ENCODE measurements around the gene DNAJB4.

DNAJB4 gene

GRCh38 chr1:78045563-78045925 lies 40.8 kb downstream of the DNAJB4 start:
- peaks cover 70% of the 10 kb centered on the region for H3K27me3 ChIP-seq
- TF ChIP-seq CTCF (IDR thresholded peaks at IDR 0.05): no peak
- H3K36me3 ChIP-seq: no peaks in the 10 kb centered on the region
- H3K27ac ChIP-seq: no peak overlapping the region
- peaks cover 14% of the 10 kb centered on the region in 2 experiments for H3K4me1 ChIP-seq (ENCODE audit: control insufficient read depth in 1 of 2, insufficient read depth in 1 of 2, low read depth in 1 of 2, low read length in 1 of 2)
- peak overlapping the region; percentile 20 to 39 for H3K4me3 ChIP-seq (ENCODE audit: low read depth in 1 of 2, low read length in 1 of 2)
- H3K9me3 ChIP-seq: no peaks in the 10 kb centered on the region

- Histone ChIP-seq H3K27me3 (peaks cover 70% of the 10 kb centered on the region), H3K27ac (no peak within 1 kb of the TSS), H3K36me3 (no peaks in the 10 kb centered on the region), H3K9me3 (no peaks in the 10 kb centered on the region), H3K4me3 (ENCODE audit: low read depth in 1 of 2, low read length in 1 of 2) (peak within 1 kb of the TSS; percentile 20 to 39), H3K4me1 (ENCODE audit: control insufficient read depth in 1 of 2, insufficient read depth in 1 of 2, low read depth in 1 of 2, low read length in 1 of 2) (peaks cover 14% of the 10 kb centered on the region in 2 experiments)
- no peak for TF ChIP-seq CTCF (IDR thresholded peaks at IDR 0.05)
Measured at GRCh38 chr1:78045926-78046778, 41.4 kb downstream of the DNAJB4 start, which contains the start of gene GIPC2. Gene GIPC2 (plus strand): TSS chr1:78045966. CDS start chr1:78046095, 129 bp downstream.

- Histone ChIP-seq H3K36me3 (no peaks in the 10 kb centered on the region), H3K9me3 (no peaks in the 10 kb centered on the region), H3K27me3 (peaks cover 70% of the 10 kb centered on the region), H3K27ac (no peak overlapping the region), H3K4me3 (ENCODE audit: low read depth in 1 of 2, low read length in 1 of 2) (no peak overlapping the region), H3K4me1 (ENCODE audit: control insufficient read depth in 1 of 2, insufficient read depth in 1 of 2, low read depth in 1 of 2, low read length in 1 of 2) (peaks cover 14% of the 10 kb centered on the region in 2 experiments)
- no peak for TF ChIP-seq CTCF (IDR thresholded peaks at IDR 0.05)
Measured at GRCh38 chr1:78047106-78047505, 42.4 kb downstream of the DNAJB4 start.

GRCh38 chr1:78047631-78048030 lies 42.9 kb downstream of the DNAJB4 start:
- Histone ChIP-seq H3K27ac (no peak overlapping the region), H3K36me3 (no peaks in the 10 kb centered on the region), H3K4me1 (ENCODE audit: control insufficient read depth in 1 of 2, insufficient read depth in 1 of 2, low read depth in 1 of 2, low read length in 1 of 2) (peaks cover 14% of the 10 kb centered on the region in 2 experiments), H3K4me3 (ENCODE audit: low read depth in 1 of 2, low read length in 1 of 2) (no peak overlapping the region), H3K27me3 (peaks cover 69% of the 10 kb centered on the region), H3K9me3 (no peaks in the 10 kb centered on the region)
- no peak for TF ChIP-seq CTCF (IDR thresholded peaks at IDR 0.05)

- H3K4me1 ChIP-seq (ENCODE audit: control insufficient read depth in 1 of 2, insufficient read depth in 1 of 2, low read depth in 1 of 2, low read length in 1 of 2): peaks cover 14% of the 10 kb centered on the region in 2 experiments
- H3K4me3 ChIP-seq (ENCODE audit: low read depth in 1 of 2, low read length in 1 of 2): no peak overlapping the region
- no peak overlapping the region for H3K27ac ChIP-seq
- H3K9me3 ChIP-seq: no peaks in the 10 kb centered on the region
- no peak for TF ChIP-seq CTCF (IDR thresholded peaks at IDR 0.05)
- H3K36me3 ChIP-seq: no peaks in the 10 kb centered on the region
- peaks cover 61% of the 10 kb centered on the region for H3K27me3 ChIP-seq
Measured at GRCh38 chr1:78048446-78048845, 43.7 kb downstream of the DNAJB4 start.

Measured in neutrophil (primary cell).